ENCODE results near the gene RASGRP4. TPM values are rescaled to one million over a fixed set of nuclear protein-coding genes. Genes with fewer than 3 reads are reported as not detected.

Gene RASGRP4
- total RNA-seq, 1 experiment from 2014 or later = not detected

DNA sequence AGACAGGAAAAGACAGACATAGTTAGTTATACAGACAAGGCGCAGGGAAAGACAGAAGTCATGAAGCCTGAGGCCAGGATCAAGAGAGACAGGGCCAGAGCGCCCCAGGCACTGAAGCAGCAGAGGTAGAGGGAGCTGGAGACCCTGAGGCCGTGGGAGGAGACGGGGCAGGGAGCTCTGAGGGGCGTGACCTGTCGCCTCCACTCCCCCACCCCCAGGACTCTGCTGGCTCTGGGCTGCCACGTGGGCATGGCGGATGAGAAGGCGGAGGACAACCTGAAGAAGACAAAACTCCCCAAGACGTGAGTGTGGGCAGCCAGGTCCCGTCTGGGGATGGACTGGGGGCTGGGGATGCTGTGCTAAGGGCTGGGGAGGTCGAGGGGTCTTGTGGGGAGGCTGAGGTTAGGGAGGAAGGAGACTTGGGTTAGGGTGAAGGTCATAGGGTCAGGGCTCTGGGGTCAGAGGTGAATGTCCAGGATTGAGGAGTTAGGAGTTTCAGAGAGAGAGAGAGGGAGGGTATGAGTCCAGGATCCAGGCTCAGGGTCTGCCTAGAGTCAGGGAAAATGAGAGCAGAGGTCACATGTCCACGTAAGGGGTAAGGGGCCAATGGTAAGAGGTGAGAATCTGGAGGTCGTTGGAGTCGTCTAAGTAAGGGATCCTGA is 38.5 kb upstream of the RASGRP4 start:
- Histone ChIP-seq H3K9ac (ENCODE audit: low read length) (no peak overlapping the region), H3K4me2 (ENCODE audit: low read length) (no peak overlapping the region), H2AFZ (ENCODE audit: low read length) (no peak overlapping the region), H3K9me2 (replicated peaks; ENCODE audit: low read length) (no peaks in the 10 kb centered on the region), H3K27ac (ENCODE audit: low read length) (no peak overlapping the region), H3F3A (ENCODE audit: low read length, unreplicated experiment) (no peaks in the 10 kb centered on the region), H3K9me3 (ENCODE audit: low read length) (no peaks in the 10 kb centered on the region), H3K79me2 (ENCODE audit: low read length) (no peaks in the 10 kb centered on the region), H3K4me3 (ENCODE audit: low read length) (no peak overlapping the region), H4K20me1 (ENCODE audit: low read length) (no peaks in the 10 kb centered on the region), H3K27me3 (ENCODE audit: low read length) (no peaks in the 10 kb centered on the region), H3K4me1 (ENCODE audit: insufficient read depth, low read length) (no peaks in the 10 kb centered on the region), H3K36me3 (ENCODE audit: low read depth, low read length) (no peaks in the 10 kb centered on the region)
- BruUV-seq (replicated peaks) = no TSS peak
- ChIA-PET CTCF (no interaction called here), POLR2A (ENCODE audit: unreplicated experiment) (no interaction called here)
- no peak for DNase-seq
- no peak for TF ChIP-seq EZH2 (IDR thresholded peaks at IDR 0.05; ENCODE audit: low read length, unreplicated experiment)
- no peak for TF ChIP-seq CTCF (conservative IDR thresholded peaks at IDR 0.05; ENCODE audit: low read depth, low read length)
- TF ChIP-seq EZH2phosphoT487 (IDR thresholded peaks at IDR 0.05; ENCODE audit: borderline replicate concordance, low read length) = no peak
- intact Hi-C loops (cut with micrococcal nuclease) = no loop called here
- ATAC-seq = no peak

DNA sequence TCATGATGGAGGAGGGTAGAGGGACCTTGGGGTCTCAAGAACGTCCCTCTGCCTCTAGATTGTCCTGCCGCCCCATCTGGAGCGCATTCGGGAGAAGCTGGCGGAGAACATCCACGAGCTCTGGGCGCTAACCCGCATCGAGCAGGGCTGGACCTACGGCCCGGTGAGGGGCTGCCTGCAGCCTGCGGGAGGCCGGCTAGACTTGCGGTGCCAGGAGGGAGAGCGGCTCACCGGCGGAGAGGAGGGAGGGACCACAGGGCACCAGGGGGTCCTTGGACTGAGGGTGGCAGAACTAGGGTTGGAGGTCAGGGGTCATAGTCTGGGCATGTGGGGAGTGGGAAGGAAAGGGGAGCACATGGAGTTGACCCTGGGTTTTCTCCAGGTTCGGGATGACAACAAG is 37.3 kb upstream of the RASGRP4 start:
- no peak overlapping the region for H3K9ac ChIP-seq (ENCODE audit: low read length)
- intact Hi-C loops (cut with micrococcal nuclease) = no loop called here
- BruUV-seq (replicated peaks) = no TSS peak
- H4K20me1 ChIP-seq (ENCODE audit: low read length) = no peaks in the 10 kb centered on the region
- H3K36me3 ChIP-seq (ENCODE audit: low read depth, low read length) = no peaks in the 10 kb centered on the region
- no peak for DNase-seq
- no peak overlapping the region for H3K4me2 ChIP-seq (ENCODE audit: low read length)
- CTCF ChIA-PET = no interaction called here
- no peak for TF ChIP-seq CTCF (conservative IDR thresholded peaks at IDR 0.05; ENCODE audit: low read depth, low read length)
- no peak for TF ChIP-seq EZH2 (IDR thresholded peaks at IDR 0.05; ENCODE audit: low read length, unreplicated experiment)
- no peak for TF ChIP-seq EZH2phosphoT487 (IDR thresholded peaks at IDR 0.05; ENCODE audit: borderline replicate concordance, low read length)
- H3K79me2 ChIP-seq (ENCODE audit: low read length) = no peaks in the 10 kb centered on the region
- H3K27ac ChIP-seq (ENCODE audit: low read length) = no peak overlapping the region
- no peaks in the 10 kb centered on the region for H3F3A ChIP-seq (ENCODE audit: low read length, unreplicated experiment)
- POLR2A ChIA-PET (ENCODE audit: unreplicated experiment) = no interaction called here
- H2AFZ ChIP-seq (ENCODE audit: low read length) = no peak overlapping the region
- H3K9me2 ChIP-seq (replicated peaks; ENCODE audit: low read length) = no peaks in the 10 kb centered on the region
- H3K4me1 ChIP-seq (ENCODE audit: insufficient read depth, low read length) = no peaks in the 10 kb centered on the region
- no peaks in the 10 kb centered on the region for H3K9me3 ChIP-seq (ENCODE audit: low read length)
- no peak for ATAC-seq
- no peak overlapping the region for H3K4me3 ChIP-seq (ENCODE audit: low read length)
- H3K27me3 ChIP-seq (ENCODE audit: low read length) = no peaks in the 10 kb centered on the region

GRCh38 chr19:38458991-38459390 is 33.0 kb upstream of the RASGRP4 start:
- ChIA-PET CTCF (no interaction called here), POLR2A (ENCODE audit: unreplicated experiment) (no interaction called here)

More at GRCh38 chr19:38458991-38459390, 33.0 kb upstream of the RASGRP4 start:
- no peaks in the 10 kb centered on the region for H3K79me2 ChIP-seq (ENCODE audit: low read length)
- no peak overlapping the region for H2AFZ ChIP-seq (ENCODE audit: low read length)
- H3K27ac ChIP-seq (ENCODE audit: low read length) = no peak overlapping the region
- no peak for DNase-seq
- H3K4me1 ChIP-seq (ENCODE audit: insufficient read depth, low read length) = no peaks in the 10 kb centered on the region
- no peak overlapping the region for H3K4me3 ChIP-seq (ENCODE audit: low read length)
- H4K20me1 ChIP-seq (ENCODE audit: low read length) = no peaks in the 10 kb centered on the region
- H3F3A ChIP-seq (ENCODE audit: low read length, unreplicated experiment) = no peaks in the 10 kb centered on the region
- no peaks in the 10 kb centered on the region for H3K36me3 ChIP-seq (ENCODE audit: low read depth, low read length)
- H3K27me3 ChIP-seq (ENCODE audit: low read length) = no peaks in the 10 kb centered on the region
- no peak overlapping the region for H3K9ac ChIP-seq (ENCODE audit: low read length)
- no peaks in the 10 kb centered on the region for H3K9me3 ChIP-seq (ENCODE audit: low read length)
- intact Hi-C loops (cut with micrococcal nuclease) = no loop called here
- no TSS peak for BruUV-seq (replicated peaks)
- H3K4me2 ChIP-seq (ENCODE audit: low read length) = no peak overlapping the region
- TF ChIP-seq CTCF (conservative IDR thresholded peaks at IDR 0.05; ENCODE audit: low read depth, low read length) (no peak), EZH2phosphoT487 (IDR thresholded peaks at IDR 0.05; ENCODE audit: borderline replicate concordance, low read length) (no peak), EZH2 (IDR thresholded peaks at IDR 0.05; ENCODE audit: low read length, unreplicated experiment) (no peak)
- H3K9me2 ChIP-seq (replicated peaks; ENCODE audit: low read length) = no peaks in the 10 kb centered on the region
- ATAC-seq = no peak

Data from PC-3 (cell line).